Measurements from ENCODE around the gene ACER2. TPM values are rescaled to one million over a fixed set of nuclear protein-coding genes. Genes with fewer than 3 reads are reported as not detected.

ACER2 gene
- total RNA-seq, 1 experiment from 2014 or later: 8.8 TPM

- Mint-ChIP-seq H3K36me3 (peaks cover 21% of the 10 kb centered on the region), H3K4me3 (no peak overlapping the region), H3K27ac (peak overlapping the region; percentile 32), H3K4me1 (peaks cover 18% of the 10 kb centered on the region), H3K27me3 (ENCODE audit: low read depth) (no peaks in the 10 kb centered on the region), H3K9me3 (no peaks in the 10 kb centered on the region)
- peak; percentile 20; the same call in 1 of the 2 replicates for ATAC-seq
- ChIA-PET POLR2A (no interaction called here), CTCF (interaction anchor here (1.4 to 1.9 kb wide), 3 partner anchors 33 to 40 kb away, joined by 6 to 21 read pairs (median 7); no protein-coding TSS in a partner anchor)
- DNase-seq (ENCODE audit: low spot score): no peak
- TF ChIP-seq TEAD4 (CRISPR knock-in tag; IDR thresholded peaks at IDR 0.05): no peak
Observed at GRCh38 chr9:19424176-19424779, 15.5 kb downstream of the ACER2 start.

- Mint-ChIP-seq H3K27ac (no peak overlapping the region), H3K36me3 (peaks cover 32% of the 10 kb centered on the region), H3K27me3 (ENCODE audit: low read depth) (no peaks in the 10 kb centered on the region), H3K4me1 (peaks cover 8% of the 10 kb centered on the region), H3K9me3 (peaks cover 6% of the 10 kb centered on the region), H3K4me3 (no peak overlapping the region)
- ATAC-seq (no peak), DNase-seq (ENCODE audit: low spot score) (no peak)
- ChIA-PET CTCF (interaction anchor here (2.5 kb wide), 1 partner anchor 35 kb away, joined by 10 read pairs; no protein-coding TSS in a partner anchor), POLR2A (no interaction called here)
- TF ChIP-seq STAT6 (CRISPR knock-in tag; conservative IDR thresholded peaks at IDR 0.05; ENCODE audit: low read depth) (no peak), CREM (CRISPR knock-in tag; IDR thresholded peaks at IDR 0.05) (no peak), CREB1 (CRISPR knock-in tag; IDR thresholded peaks at IDR 0.05) (no peak), TEAD4 (CRISPR knock-in tag; IDR thresholded peaks at IDR 0.05) (no peak), ATF3 (CRISPR knock-in tag; conservative IDR thresholded peaks at IDR 0.05) (no peak), NFE2L1 (CRISPR knock-in tag; IDR thresholded peaks at IDR 0.05) (no peak), CDX4 (CRISPR knock-in tag; IDR thresholded peaks at IDR 0.05; ENCODE audit: borderline replicate concordance) (no peak), ZNF263 (CRISPR knock-in tag; IDR thresholded peaks at IDR 0.05; ENCODE audit: low read depth) (no peak)
Observed at GRCh38 chr9:19429595-19429994, 20.8 kb downstream of the ACER2 start.

GRCh38 chr9:19430201-19430760 is 21.5 kb downstream of the ACER2 start:
- peaks cover 32% of the 10 kb centered on the region for H3K36me3 Mint-ChIP-seq
- no peak overlapping the region for H3K27ac Mint-ChIP-seq
- ChIA-PET CTCF (interaction anchor here (2.5 kb wide), 1 partner anchor 35 kb away, joined by 10 read pairs; no protein-coding TSS in a partner anchor), POLR2A (interaction anchor here (0.6 kb wide), 1 partner anchor 11 kb away, joined by 3 read pairs; no protein-coding TSS in a partner anchor)
- no peak overlapping the region for H3K4me3 Mint-ChIP-seq
- peaks cover 13% of the 10 kb centered on the region for H3K9me3 Mint-ChIP-seq
- no peak for DNase-seq (ENCODE audit: low spot score)
- ATAC-seq: no peak
- no peaks in the 10 kb centered on the region for H3K27me3 Mint-ChIP-seq (ENCODE audit: low read depth)
- peaks cover 7% of the 10 kb centered on the region for H3K4me1 Mint-ChIP-seq
- TF ChIP-seq ESRRA (CRISPR knock-in tag; IDR thresholded peaks at IDR 0.05; ENCODE audit: borderline replicate concordance) (no peak), OVOL2 (CRISPR knock-in tag; IDR thresholded peaks at IDR 0.05; ENCODE audit: borderline replicate concordance) (no peak), ZNF138 (CRISPR knock-in tag; conservative IDR thresholded peaks at IDR 0.05) (no peak), NFATC4 (CRISPR knock-in tag; IDR thresholded peaks at IDR 0.05) (no peak), ZNF263 (CRISPR knock-in tag; IDR thresholded peaks at IDR 0.05; ENCODE audit: low read depth) (no peak), ZBTB43 (CRISPR knock-in tag; IDR thresholded peaks at IDR 0.05) (no peak), FOXP4 (CRISPR knock-in tag; IDR thresholded peaks at IDR 0.05) (no peak)
- TF ChIP-seq, protein P1, sequence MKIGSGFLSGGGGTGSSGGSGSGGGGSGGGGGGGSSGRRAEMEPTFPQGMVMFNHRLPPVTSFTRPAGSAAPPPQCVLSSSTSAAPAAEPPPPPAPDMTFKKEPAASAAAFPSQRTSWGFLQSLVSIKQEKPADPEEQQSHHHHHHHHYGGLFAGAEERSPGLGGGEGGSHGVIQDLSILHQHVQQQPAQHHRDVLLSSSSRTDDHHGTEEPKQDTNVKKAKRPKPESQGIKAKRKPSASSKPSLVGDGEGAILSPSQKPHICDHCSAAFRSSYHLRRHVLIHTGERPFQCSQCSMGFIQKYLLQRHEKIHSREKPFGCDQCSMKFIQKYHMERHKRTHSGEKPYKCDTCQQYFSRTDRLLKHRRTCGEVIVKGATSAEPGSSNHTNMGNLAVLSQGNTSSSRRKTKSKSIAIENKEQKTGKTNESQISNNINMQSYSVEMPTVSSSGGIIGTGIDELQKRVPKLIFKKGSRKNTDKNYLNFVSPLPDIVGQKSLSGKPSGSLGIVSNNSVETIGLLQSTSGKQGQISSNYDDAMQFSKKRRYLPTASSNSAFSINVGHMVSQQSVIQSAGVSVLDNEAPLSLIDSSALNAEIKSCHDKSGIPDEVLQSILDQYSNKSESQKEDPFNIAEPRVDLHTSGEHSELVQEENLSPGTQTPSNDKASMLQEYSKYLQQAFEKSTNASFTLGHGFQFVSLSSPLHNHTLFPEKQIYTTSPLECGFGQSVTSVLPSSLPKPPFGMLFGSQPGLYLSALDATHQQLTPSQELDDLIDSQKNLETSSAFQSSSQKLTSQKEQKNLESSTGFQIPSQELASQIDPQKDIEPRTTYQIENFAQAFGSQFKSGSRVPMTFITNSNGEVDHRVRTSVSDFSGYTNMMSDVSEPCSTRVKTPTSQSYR (CRISPR knock-in tag; IDR thresholded peaks at IDR 0.05): no peak
- TF ChIP-seq, protein P2, sequence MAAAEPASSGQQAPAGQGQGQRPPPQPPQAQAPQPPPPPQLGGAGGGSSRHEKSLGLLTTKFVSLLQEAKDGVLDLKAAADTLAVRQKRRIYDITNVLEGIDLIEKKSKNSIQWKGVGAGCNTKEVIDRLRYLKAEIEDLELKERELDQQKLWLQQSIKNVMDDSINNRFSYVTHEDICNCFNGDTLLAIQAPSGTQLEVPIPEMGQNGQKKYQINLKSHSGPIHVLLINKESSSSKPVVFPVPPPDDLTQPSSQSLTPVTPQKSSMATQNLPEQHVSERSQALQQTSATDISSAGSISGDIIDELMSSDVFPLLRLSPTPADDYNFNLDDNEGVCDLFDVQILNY (CRISPR knock-in tag; IDR thresholded peaks at IDR 0.05): no peak
